NCI-H187 treated with DMSO at 0.1 percent for 48 hours (cell line): Measurements from ENCODE around the gene GLRB.
"Not testable (repeated sequence)": the region's sequence is repeated elsewhere in the genome, so short reads cannot be mapped to it uniquely, and the experiment has no call there.

ENCODE experiments used
- DNase-seq: peaks from one replicate; lab custom pipeline; 2025; lab: John Stamatoyannopoulos, UW

The GLRB gene

GRCh38 chr4:157075811-157076577 is at the start of gene GLRB:
GLRB (plus strand) TSS chr4:157076150; CDS start chr4:157078025, 1,875 bp downstream.
- no peak for DNase-seq

- DNase-seq, result no peak
Measured at GRCh38 chr4:157035471-157035870, 40.5 kb upstream of the GLRB start.

DNA sequence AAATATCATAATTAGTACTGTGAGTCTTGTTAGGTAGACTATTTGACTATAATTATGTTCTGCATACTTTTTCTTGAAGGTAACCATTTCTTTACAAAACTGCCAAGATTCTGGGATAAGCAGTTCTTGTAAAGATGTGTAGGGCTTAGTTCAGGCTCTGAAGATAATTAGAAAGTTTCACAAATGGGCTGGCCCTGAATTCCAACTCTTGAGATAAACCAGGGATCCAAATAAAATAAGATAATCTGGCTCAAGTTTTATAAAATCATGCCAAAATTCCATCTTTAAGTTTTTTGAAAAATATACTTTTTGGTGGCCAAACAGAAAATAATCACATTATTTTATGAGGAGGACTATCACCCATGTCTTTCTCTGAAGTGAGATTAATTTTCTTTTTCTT is 35.5 kb upstream of the GLRB start:
- DNase-seq, result no peak

DNA sequence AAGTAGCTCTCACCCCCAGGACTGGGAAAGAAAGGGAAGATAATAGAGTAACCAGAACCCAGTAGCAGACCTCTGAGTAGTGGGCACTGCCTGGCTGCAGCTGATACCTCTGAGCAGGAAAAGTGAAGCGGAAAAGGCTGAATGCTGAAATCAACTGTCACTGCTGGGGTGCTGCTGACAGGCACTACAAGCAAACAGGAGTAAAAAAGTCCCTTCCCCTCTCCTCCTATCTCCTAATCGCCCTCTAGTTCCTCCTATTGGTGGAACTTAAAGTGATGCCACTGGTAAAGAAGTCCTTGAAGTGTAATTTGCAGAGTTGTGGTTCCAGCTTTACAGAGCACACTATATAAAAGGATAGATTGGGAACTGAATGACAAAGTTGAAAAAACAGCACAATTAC is 32.8 kb upstream of the GLRB start:
- DNase-seq, result no peak

DNA sequence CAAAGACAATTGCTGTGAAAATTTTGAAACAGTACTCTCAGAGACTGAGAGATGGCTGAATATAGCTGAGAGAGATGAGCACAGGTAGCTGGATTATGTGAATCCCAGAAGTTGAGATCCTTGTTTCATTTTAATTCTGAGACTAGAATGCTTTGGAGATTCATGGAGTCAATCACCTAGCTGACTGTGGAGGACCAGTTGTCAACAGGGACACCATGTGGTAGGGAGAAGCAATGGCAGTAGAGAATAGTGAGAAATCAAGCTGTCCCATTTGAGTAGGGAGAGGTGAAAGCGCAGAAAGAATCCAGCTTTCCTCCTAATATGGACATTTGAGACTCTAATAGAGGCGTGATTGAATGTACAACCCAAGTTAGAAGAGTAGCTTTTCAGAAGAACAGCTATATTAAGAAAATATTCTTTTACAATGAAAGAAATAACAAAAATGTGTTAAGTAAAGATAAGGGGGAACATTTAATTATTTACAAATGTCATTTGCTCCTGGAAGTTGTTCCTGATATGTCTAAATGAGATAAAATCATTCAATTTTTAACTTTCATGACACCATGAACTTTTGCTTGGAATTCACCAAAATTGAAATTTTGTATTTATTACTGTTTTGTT is 30.3 kb upstream of the GLRB start:
- DNase-seq, result no peak

- no peak for DNase-seq
Measured at GRCh38 chr4:157048248-157048647, 27.7 kb upstream of the GLRB start.

DNA sequence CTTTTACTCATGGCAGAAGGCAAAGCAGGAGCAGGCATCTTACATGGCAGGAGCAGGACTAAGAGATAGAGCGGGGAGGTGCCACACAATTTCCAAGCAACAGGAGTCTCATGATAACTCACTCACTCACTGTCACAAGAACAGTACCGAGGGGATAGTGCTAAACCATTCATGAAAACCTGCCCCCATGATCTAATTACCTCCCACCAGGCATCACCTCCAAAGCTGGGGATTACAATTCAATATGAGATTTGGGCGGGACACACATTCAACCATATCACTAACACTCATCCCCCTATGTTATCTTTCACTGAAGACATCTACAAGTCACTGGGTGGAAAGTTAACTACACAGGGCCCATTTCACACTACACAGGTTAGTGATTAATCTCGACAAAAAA is 25.4 kb upstream of the GLRB start:
- DNase-seq, result no peak

DNA sequence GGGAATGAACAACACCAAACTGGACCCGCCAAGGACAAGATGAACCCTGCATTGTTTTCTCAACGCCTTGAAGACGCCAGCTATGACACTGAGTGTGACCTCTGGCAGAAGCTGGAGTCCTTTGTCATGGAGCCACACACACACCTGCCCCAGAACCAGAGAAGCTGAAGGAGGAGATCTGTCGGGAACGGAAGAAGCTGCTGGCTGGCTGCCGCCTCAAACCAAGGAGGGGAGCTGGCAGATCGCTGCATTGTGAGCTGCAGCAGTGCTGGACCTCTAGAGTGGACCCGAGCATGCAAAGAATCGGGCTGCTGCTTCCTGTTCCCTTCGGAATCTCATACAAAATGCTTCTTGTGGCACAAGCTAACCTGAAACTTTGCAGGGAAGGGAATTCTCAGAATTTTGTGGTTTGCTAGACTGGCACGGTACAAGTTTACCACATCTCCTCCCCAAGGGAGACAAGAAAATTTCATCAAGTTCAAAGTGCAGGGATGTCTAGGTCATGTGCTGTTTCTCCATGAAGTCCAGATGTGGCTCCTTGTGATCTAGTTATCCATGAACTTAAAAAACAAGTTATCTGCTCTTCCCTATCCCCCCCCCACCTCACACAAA is 23.4 kb upstream of the GLRB start:
- DNase-seq, result no peak

- DNase-seq, result no peak
Measured at GRCh38 chr4:157057218-157057617, 18.7 kb upstream of the GLRB start.

DNA sequence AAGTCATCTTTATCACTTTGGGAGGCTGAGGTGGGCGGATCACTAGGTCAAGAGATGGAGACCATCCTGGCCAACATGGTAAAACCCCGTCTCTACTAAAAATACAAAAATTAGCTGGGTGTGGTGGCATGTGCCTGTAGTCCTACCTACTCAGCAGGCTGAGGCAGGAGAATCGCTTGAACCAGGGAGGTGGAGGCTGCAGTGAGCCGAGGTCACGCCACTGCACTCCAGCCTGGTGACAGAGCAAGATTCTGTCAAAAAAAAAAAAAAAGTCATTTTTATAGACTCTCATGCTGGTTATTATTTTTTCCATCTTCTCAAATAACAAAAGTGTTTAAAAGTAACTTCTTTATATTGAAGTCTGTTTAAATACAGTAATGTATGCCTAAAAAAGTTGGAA is 17.1 kb upstream of the GLRB start:
- DNase-seq, result not testable (repeated sequence)

- DNase-seq, result no peak
Measured at GRCh38 chr4:157072002-157072401, 3.9 kb upstream of the GLRB start.

- DNase-seq, result no peak
Measured at GRCh38 chr4:157075401-157075800, 549 bp upstream of the GLRB start.

GRCh38 chr4:157076578-157076947 is 613 bp downstream of the GLRB start:
- DNase-seq, result no peak

DNA sequence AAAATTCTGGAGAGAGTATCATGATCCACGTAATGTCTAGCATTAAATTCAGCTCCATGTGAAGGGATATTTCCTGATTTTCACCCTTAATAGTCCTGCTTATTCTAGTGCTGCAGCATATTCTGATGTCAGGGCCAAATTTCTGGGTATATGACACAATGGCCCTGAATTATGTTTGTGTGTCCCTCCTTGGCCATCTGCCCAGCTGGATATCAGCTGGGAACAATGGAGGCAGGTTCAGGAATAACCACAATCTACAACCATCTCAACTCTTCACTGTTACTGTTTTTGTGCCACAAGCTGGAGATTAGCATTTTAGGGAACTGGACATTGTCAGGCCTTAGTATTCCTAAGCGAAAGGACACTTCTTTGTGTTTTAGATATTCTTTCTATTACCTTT is 3.5 kb downstream of the GLRB start:
- DNase-seq, result no peak

- no peak for DNase-seq
Measured at GRCh38 chr4:157080605-157081004, 4.7 kb downstream of the GLRB start.

- DNase-seq, result no peak
Measured at GRCh38 chr4:157095716-157096115, 19.8 kb downstream of the GLRB start.

GRCh38 chr4:157096439-157096838 is 20.5 kb downstream of the GLRB start:
- no peak for DNase-seq

- no peak for DNase-seq
Measured at GRCh38 chr4:157099506-157099905, 23.6 kb downstream of the GLRB start.

DNA sequence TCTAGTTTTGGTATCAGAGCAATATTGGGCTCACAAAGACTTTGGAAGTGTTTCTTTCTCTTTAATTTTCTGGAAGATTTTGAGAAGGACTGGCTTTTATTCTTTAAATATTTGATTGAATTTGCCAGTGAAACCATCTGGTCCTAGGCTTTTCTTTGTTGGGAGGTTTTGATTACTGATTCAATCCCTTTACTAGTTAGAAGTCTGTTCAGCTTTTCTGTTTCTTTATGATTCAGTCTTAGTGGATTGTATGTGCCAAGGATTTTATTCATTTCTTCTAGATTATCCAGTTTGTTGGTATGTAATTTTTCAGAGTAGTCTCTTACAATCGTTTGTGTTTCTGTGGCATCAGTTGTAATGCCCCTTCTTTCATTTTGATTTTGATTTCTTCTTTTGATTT is 28.6 kb downstream of the GLRB start:
- DNase-seq, result no peak

- DNase-seq, result no peak
Measured at GRCh38 chr4:157114671-157115070, 38.7 kb downstream of the GLRB start.

DNA sequence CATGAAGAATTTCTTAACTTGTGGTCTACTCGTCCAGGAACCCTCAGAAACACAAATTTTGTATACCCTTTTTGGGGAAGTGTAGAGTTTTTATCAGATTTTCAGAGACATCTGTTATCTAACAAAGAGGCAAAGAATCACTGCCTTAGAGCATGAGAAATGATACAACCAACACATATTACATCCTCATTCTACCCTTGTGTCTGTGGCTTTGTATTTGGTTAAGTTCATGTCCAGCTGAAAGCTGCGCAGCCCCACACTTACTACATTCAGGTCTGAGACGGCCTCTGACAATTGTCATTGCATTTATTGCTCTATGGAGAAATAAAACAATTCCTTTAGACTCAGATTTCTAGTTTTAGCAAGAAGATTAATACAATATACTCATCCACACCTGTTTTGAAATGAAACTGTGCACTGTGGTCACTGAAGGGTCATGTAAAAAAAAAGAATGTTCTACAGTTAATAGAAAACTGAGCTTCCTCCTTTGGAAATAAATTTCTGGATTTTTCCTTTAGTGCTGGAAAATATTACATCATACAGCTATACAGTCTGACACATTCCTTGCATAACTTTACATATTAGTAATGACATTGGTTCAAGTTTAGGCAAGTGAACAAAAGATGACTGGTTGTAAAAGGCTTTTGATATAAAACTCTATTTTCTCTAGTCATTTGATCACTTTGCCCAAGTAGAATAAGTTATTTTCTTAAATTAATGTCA is 39.8 kb downstream of the GLRB start:
- DNase-seq, result no peak

DNA sequence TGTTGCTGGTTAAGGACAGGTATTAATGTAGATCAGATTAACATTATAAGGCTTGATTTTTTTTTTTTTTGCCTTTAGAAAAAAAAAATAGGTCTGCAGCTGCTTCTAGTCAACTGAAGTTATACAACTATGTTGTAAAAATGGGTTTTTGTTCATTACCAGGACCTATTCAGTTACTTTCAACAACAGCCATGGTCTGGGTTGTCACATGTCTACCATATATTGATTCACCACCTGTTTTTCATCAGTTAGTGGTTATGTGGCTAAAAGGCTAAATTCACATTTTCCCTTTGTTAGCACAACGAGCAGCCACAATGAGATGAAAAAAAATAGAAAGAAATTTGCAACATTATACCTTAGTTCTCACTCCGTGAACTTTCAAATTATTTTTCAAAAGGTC is 45.5 kb downstream of the GLRB start:
- DNase-seq, result no peak

- DNase-seq, result no peak
Measured at GRCh38 chr4:157127571-157127970, 51.6 kb downstream of the GLRB start.
